Stimulated activated naive CD8-positive, alpha-beta T cell treated with anti-CD3 and anti-CD28 coated beads, Interleukin-15, Interleukin-2, amounts not matched to agents 100 U/mL and 50 U/mL, for 24 hours (primary cell): ENCODE measurements around the gene GPI.
"Not testable (repeated sequence)": the region's sequence is repeated elsewhere in the genome, so short reads cannot be mapped to it uniquely, and the experiment has no call there.

Source experiments
- ATAC-seq: fragments of 150-1000 bp; cut with Tn5 transposase; one replicate; pipeline ENCODE4 v1.10.0; 2021
- DNase-seq: peaks from one replicate; pipeline ENCODE4 v3.0.0; 2021

Gene GPI

DNA sequence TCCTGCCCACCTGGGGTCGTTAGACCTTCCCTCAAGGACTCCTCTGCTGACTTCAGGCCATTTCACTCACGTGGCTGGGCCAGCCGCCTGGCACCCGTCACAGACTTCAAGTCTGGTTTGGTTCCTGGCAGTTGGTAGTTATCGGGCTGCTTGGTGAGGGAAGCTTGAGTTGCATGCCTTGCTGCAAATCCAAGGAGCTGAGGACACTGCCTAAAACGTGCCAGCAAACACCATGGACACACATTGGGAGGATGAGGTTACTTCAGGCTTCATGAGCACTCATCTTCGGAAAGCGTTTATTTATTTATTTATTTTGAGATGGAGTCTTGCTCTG is 2.6 kb downstream of the GPI start:
- ATAC-seq: no peak
- no peak for DNase-seq

DNA sequence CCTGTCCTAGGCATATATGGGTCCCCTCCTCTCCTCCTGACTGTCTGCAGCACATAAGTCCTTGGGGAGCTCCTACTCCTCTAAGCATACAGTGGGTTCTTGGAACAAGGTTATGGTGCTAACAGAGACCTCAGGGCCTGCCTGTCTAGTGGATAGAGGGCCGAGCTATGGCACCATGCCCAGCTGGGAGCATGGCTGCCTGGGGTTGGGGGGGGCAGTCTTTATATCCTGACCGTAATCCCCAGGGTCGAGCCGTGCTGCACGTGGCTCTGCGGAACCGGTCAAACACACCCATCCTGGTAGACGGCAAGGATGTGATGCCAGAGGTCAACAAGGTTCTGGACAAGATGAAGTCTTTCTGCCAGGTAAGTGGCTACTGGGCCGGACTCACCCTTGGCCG is 3.3 kb downstream of the GPI start:
- ATAC-seq: no peak
- DNase-seq: no peak

DNA sequence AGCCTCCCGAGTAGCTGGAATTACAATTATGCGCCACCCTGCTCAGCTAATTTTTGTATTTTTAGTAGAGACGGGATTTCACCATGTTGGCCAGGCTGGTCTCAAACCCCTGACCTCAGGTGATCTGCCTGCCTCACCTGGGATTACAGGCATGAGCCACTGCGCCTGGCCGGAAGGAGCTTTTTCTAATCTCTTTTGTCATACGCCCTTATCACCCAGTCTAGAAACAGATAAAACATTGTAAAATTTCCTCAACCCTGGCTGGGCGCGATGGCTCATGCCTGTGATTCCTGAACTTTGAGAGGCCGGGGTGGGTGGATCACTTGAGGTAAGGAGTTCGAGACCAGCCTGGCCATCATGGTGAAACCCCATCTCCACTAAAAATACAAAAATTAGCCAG is 4.2 kb downstream of the GPI start:
- ATAC-seq, DNase-seq: not testable (repeated sequence)

DNA sequence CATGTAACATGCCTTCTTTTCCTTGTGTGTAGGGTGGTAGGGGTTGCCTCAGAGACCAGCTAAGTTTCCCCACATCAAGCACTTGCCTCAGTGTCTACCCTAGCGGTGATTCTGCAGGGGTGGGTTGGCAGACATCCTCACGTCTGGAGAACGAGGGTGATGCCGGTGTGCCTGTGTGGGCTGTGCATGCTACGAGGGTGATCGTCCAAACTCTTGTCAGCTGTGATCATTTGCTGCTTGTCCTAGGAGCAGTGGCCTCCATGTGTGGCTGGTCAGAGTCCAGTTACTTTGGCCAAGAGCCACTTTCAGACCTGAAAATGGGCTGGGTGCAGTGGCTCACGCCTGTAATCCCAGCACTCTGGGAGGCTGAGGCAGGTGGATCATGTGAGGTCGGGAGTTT is 5.1 kb downstream of the GPI start:
- ATAC-seq (no peak), DNase-seq (no peak)

DNA sequence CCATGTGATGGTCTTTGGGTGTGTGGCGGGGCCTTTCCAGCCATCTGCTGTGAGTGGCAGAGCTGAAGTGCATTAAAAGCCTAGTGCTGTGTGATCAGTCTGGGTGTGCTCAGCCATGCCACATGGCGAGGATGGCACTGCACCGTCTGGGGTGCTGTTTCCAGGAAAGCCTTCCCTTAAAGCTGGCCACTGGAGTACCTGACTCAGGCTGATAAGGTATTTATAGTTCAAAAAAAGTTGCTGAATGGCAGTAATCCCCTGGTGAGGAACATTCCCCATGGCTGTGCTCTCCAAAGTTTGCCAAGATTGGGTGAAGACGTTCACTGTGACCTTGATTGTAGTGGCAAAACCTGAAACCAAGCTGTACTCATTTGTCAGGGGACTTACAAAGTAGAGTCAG is 6.0 kb downstream of the GPI start:
- no peak for DNase-seq
- no peak for ATAC-seq

DNA sequence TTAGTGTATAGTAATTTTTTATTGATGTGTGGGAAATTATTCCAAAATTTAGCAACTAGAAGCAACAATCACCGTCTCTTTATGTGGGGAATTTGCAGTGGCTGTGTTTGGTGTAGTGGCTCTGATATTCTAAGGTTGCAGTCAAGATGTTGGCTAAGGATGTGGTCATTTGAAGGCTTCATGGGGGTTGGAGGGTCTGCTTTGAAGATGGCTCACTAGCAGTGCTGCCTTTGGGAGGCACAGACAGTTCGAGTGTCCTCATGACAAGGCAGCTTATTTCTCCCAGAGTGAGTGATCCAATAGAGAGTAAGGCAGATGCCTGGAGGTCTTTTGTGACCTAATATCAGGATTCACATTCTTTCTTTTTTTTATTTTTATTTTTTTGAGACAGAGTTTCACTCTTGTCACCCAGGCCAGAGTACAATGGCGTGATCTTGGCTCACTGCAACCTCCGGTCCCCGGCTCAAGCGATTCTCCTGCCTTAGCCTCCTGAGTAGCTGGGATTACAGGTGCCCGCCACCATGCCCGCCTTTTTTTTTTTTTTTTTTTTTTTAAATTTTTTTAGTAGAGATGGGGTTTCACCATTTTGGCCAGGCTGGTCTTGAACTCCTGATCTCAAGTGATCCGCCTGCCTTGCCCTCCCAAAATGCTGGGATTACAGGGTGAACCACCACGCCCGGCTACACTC is 8.7 kb downstream of the GPI start:
- DNase-seq (no peak), ATAC-seq (no peak)

DNA sequence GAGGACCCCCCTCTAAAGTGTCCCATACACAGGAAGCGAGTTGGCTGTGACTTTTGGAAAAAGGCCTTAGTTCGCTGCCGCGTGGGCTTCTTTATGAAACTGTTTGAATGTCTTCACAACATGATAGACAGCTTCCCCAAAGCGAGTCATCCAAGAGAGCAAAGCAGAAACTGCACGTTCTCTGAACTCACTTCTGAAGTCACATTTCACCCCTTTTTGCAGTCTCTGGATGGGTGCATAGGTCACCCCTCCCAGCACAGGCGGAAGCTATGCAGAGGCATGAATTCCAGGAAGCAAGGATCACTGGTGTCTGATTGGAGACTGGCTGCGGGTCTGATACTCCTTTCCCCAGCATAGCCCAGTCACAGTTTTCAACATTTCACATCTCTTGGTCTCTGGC is 10.6 kb downstream of the GPI start:
- ATAC-seq (peak; percentile 48), DNase-seq (no peak)

DNA sequence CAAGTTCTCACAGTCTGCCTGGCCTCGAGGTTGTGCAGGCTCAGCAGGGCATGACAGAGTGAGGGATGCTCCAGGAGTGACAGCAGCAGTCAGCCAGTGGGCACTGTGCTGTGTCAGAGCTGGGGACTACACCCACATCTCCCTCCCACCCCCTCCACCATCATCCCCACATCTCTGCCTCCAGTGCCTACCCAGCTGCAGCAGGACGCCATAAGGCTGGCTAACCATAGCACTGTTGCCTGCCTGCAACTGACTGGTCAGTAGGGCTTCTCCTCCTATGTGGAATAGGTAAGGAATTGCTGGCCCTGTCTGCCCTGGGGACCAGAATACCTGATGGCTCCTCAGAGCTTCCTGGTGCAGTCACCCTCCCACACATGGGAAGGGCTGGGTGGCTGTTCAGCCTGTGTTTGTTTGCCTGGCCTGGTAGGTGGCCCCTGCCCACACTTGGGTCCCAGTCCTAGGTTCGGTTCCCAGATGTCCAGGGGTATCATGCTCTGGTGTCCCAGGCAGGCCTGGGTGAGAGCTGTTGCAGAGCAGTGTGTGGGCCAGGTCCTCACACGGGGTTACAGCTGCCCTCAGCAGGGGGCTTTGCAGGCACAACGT is 15.7 kb downstream of the GPI start:
- no peak for ATAC-seq

DNA sequence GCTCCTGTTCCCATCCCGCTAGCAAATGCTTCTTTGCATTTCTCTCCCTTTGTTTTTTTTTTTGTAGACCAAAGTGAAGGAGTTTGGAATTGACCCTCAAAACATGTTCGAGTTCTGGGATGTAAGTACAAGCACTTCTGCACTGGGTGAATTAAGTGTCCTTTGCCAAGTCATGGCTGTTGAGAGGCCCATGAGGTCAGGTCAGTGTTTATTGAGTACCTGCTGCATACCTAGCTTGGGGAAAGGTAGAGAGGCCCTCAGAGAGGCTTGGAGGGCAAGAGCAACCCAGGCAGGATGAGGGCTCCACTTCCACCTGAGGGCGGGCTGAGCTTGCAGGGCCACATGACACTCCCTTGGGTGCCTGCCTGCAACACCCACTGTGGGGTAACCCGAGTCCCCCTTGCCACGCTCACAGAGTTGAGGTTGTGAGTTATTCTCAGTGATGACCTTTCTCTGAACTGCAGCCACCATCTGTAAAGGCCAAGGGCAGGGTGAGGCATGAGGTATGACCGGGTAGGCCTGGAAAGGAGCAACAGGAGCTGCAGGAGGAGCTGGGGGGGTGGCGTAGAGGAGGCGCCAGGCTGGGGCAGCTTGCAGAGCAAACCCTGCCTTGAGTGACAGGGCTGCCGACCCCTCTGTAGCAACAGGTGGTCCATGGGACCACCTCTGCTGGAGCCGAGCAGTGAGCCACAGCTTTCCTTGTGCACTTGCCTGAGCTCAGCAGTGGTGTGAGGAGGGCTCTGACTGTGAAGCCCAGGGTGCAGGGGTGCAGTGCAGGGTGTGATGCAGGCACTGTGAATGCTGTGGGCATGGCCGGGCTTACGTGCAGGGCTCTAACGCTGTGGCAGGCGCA is 16.6 kb downstream of the GPI start:
- DNase-seq: no peak
- ATAC-seq: peak; percentile 34

More for the DNA sequence above, 15.7 kb downstream of the GPI start:
- no peak for DNase-seq

DNA sequence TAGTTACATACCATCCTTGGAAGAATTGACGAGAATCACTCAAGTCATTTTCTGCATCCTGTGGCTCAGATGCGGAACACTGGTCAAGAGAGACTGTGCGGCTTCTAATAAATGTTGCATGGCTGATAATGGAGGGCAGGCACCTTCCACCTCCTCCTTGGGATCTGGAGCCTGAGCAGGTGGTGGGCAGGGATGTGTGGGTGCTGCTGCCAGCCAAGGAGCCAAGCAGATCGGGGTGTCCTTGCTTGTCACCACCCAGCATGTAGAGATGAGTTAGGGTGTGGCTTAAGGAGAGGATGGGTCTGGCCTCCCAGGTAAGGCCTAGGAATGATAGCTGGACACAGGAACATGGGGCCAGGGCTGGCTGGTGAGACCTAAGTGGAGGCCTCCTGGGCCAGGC is 17.5 kb downstream of the GPI start:
- DNase-seq (no peak), ATAC-seq (no peak)

DNA sequence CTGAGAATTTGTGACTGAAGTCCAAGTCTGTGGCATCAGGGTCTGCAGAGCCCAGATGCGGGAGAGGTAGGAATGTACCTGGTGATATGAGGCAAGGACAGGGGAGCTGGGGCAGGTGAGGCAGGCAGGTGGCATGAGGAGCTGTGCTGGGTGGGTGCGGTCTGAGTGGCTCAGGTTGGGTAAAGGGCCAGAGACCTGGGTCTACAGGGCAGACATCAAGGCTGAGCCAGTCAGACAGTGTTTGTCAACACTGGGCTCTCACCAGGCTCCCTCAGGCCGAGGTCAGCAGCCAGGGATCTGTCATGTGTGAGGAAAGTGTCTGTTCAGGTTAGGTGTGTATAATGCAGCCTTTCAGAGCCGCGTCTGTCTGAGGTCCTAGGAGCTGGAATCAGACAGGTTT is 18.6 kb downstream of the GPI start:
- DNase-seq (no peak), ATAC-seq (no peak)

DNA sequence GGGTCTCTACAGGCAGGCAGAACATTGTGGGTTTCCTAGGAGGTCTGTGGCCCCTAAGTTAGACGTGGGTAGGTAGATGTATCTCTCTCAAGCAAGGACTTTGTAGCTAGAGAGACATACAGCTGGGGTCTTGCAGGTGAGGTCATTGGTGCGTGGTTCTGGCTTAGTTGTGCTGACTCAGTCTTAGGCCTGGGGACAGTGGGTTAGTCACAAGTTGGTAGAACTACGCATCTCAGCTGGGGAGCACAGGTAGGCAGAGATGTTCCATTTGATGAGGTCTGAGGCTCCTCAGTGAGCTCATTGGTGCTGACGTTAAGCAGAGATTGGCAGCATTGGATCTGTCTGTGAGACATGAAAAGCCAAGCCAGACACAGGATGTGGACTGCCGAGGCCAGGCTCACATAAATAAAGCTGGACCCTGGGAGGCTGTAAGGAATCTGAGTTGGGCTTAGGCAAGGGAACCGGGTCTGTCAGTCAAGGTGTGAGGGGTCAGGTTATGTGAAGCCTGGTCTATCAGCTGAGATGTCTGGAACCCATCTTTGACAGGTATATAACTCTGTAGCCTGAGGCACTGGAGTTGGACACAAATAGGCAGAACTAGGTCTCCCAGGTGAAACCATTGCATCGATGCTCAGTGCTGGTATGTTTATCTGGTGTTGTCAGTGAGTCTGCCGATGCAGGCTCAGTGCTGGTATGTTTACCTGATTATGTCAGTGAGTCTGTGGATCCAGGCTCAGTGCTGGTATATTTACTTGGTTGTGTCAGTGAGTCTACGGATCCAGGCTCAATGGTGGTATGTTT is 21.8 kb downstream of the GPI start:
- DNase-seq: no peak
- ATAC-seq: no peak

DNA sequence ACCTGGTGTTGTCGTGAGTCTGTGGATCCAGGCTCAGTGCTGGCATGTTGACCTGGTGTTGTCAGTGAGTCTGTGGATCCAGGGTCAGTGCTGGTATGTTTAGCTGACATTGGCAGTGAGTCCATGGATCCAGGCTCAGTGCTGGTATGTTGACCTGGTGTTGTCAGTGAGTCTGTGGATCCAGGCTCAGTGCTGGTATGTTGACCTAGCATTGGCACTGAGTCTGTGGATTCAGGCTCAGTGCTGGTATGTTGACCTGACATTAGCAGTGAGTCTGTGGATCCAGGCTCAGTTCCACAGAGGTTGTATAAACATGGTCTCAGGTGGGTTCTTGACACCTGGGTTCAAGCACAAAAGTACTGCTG is 22.4 kb downstream of the GPI start:
- ATAC-seq (no peak), DNase-seq (no peak)

DNA sequence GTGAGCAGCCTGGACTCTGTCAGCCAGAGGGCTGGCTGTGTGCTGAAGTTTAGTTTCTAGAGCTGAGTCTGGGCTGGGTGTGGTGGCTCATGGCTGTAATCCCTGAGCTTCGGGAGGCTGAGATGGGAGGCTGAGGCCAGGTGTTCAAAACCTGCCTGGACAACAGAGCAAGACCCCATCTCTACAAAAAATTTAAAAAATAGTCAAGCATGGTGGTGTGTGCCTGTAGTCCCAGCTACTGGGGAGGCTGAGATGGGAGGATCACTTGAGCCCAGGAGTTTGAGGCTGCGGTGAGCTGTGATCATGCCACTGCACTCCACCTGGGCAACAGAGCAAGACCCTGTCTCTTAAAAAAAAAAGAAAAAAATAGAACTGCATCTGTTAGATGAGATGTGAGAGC is 23.7 kb downstream of the GPI start:
- DNase-seq, ATAC-seq: not testable (repeated sequence)

DNA sequence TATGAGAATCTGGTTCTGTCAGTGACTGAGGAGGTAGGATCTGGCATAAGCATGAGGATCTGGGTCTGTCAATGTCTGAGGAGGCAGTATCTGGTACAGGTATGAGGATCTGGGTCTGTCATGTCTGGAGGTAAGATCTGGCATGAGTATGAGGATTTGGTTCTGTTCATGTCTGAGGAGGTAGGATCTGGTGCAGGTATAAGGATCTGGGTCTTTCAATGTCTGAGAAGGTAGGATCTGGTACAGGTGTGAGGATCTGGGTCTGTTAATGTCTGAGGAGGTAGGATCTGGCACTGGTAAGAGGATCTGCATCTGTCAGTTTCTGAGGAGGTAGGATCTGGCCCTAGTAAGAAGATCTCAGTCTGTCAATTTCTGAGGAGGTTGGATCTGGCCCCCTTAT is 26.8 kb downstream of the GPI start:
- no peak for DNase-seq
- peak; percentile 20 for ATAC-seq

DNA sequence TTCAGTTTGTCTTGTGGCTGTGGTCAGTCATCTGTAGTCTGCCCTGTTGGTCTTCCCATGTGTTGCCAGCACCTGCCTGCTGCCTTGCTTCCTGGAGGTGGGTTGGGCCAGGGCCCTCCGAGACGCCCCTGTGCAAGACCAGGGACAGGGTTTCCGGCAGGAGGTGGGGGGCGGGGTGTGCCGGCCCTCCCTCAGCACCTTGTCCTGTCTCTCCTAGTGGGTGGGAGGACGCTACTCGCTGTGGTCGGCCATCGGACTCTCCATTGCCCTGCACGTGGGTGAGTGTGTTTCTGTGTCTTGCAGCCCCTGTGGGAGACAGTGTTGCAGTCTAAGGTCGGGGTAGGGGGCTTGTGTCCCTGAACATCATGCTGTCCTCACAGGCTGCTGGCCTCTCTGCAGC is 28.0 kb downstream of the GPI start:
- DNase-seq (no peak), ATAC-seq (no peak)

DNA sequence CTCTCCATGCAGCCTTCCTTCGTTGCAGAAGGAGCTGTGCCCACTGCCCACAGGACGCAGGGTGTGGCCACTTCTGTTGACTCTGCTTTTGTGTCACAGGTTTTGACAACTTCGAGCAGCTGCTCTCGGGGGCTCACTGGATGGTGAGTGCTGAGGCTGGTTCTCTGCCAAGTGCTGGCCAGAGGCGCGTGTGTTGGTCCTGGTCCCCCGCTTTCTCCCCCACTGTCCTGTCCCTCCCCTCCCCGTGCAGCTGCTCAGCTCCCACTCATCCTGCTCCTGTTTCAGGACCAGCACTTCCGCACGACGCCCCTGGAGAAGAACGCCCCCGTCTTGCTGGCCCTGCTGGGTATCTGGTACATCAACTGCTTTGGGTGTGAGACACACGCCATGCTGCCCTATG is 28.6 kb downstream of the GPI start:
- ATAC-seq (no peak), DNase-seq (no peak)

DNA sequence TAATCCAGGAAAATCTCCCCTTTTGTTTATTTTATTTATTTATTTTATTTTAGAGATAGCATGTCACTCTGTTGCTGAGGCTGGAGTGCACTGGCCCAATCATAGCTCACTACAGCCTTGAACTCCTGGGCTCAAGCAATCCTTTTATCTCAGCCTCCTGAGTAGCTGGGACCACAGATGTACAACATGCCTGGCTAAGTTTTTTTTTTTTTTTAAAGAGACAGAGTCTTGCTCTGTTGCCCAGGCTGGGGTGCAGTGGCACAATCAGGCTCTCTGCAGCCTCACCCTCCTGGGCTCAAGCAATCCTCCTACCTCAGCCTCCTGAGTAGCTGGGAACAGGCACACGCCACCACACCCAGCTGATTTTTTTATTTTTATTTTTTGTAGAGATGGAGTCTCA is 32.9 kb downstream of the GPI start:
- DNase-seq (no peak), ATAC-seq (no peak)

DNA sequence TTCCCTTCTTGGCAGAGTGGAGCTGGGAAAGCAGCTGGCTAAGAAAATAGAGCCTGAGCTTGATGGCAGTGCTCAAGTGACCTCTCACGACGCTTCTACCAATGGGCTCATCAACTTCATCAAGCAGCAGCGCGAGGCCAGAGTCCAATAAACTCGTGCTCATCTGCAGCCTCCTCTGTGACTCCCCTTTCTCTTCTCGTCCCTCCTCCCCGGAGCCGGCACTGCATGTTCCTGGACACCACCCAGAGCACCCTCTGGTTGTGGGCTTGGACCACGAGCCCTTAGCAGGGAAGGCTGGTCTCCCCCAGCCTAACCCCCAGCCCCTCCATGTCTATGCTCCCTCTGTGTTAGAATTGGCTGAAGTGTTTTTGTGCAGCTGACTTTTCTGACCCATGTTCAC is 34.9 kb downstream of the GPI start:
- no peak for DNase-seq
- ATAC-seq: no peak

DNA sequence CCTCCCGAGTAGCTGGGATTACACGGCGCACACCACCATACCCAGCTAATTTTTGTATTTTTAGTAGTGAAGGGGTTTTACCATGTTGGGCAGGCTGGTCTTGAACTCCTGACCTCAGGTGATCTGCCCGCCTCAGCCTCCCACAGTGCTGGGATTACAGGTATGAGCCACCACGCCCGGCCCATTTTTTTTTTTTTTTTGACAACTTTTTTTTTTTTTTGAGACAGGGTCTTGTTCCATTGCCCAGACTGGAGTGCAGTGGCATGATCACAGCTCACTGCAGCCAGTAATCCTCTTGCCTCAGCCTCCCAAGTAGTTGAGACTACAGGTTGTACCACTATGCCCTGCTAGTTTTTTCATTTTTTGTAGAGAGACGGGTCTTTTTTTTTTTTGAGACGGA is 35.8 kb downstream of the GPI start:
- DNase-seq, ATAC-seq: not testable (repeated sequence)

DNA sequence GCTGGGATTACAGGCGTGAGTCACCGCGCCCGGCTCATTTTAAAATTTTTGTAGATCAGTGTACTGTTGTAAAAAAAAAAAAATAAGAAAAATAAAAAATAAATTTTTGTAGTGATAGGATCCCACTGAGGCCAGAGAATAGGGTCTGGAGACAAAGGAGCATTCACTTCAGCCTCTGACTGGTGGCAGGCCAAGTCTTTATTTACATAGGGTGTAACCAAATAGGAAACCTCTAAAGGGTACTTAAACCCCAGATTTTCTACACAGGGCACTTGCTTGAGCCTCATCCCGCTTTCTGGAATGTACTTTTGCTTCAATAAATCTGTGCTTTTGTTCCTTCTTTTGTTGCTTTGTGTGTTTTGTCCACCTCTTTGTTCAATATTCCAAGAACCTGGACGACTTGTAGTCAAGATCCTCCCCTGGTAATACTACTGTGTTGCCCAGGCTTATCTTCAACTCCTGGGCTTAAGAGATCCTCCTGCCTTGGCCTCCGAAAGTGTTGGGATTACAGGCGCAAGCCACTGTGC is 37.1 kb downstream of the GPI start:
- DNase-seq: no peak
- ATAC-seq: no peak

DNA sequence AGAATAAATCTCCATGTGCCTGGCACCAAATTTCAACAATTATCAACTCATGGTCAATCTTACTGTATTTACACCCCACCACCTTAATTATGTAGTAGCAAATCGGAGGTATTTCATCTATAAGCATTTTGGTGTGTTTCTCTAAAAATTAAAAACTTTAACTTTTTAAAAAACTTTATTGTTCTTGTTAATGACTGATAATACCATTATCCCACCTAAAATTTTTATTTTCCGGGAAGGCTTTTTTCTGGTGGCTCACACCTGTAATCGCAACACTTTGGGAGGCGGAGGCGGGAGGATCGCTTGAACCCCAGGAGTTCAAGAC is 38.8 kb downstream of the GPI start:
- ATAC-seq (no peak), DNase-seq (no peak)
